22Rv1 (cell line): ENCODE measurements around the gene PCK2.

Experiments
- CTCF ChIP-seq: fragments of 450-650 bp; IDR thresholded peaks from 2 replicates; pipeline ENCODE4 v1.5.1; 2017; ENCODE audit warnings: mild to moderate bottlenecking
- ZFX ChIP-seq: fragments of 450-650 bp; IDR thresholded peaks from 2 replicates; pipeline ENCODE4 v1.6.1; 2017; ENCODE audit warnings: antibody characterized with exemption, borderline replicate concordance

- TF ChIP-seq CTCF (no peak), ZFX (no peak)
Measured at GRCh38 chr14:24089890-24090289, 4.2 kb upstream of the PCK2 start.
